Measurements from ENCODE around the gene LIN7B. TPM values are rescaled to one million over a fixed set of nuclear protein-coding genes. Genes with fewer than 3 reads are reported as not detected.

The LIN7B gene
- total RNA-seq, 4 donors from 2014 or later, result 6.5 to 19.8 (median 13.2) TPM

DNA sequence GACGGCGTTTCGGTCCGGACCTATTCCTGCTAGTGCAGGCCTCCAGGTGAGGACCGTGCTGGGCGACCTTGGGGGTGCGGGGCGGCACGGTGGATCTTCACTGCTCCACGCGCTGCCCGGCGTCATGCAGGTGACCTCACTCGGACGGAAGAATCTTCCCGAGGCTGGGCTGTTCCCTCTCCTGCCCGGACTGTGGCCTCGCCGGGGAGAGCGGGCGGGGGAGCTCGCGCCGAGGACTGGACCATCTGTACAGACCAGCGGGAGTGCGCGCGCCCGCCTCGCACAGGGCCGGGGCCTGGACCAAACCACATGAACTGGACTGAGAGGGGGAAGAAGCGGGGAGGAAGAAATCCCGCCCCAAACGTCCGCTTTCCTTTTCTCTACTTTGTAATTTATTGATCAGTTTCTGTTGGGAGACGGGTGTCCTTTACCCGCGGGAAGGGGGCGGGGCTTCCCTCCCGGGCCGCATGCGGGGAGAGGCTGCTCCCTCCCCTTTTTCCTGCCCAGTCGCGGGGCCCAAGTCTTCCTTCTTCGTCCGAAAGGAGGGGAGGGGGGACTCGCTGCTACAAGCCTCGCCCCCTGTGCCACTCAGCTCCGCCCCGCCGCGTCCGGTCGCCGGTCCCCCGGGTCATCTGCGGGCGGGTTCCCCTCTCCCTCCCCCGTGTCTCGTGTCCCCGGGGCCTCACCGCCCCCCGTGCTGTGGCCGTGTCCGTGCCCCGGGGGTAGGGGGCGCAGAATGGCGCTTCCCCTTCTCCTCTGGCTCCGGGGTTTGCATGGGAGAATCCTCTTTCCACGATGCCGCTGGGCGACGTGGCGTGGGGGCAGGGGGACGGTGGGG lies 36.2 kb downstream of the LIN7B start:
- H3K4me1 ChIP-seq, result peaks cover 0 to 51% (median 28%) of the 10 kb centered on the region in 3 donors
- TF ChIP-seq, protein P1, sequence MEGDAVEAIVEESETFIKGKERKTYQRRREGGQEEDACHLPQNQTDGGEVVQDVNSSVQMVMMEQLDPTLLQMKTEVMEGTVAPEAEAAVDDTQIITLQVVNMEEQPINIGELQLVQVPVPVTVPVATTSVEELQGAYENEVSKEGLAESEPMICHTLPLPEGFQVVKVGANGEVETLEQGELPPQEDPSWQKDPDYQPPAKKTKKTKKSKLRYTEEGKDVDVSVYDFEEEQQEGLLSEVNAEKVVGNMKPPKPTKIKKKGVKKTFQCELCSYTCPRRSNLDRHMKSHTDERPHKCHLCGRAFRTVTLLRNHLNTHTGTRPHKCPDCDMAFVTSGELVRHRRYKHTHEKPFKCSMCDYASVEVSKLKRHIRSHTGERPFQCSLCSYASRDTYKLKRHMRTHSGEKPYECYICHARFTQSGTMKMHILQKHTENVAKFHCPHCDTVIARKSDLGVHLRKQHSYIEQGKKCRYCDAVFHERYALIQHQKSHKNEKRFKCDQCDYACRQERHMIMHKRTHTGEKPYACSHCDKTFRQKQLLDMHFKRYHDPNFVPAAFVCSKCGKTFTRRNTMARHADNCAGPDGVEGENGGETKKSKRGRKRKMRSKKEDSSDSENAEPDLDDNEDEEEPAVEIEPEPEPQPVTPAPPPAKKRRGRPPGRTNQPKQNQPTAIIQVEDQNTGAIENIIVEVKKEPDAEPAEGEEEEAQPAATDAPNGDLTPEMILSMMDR (IDR thresholded peaks at IDR 0.05), result no peak
- TF ChIP-seq POLR2A (IDR thresholded peaks at IDR 0.05), result peak in 1 of 2 donors; percentile 20
- TF ChIP-seq EP300 (IDR thresholded peaks at IDR 0.05), result no peak
- peak; percentile 4 for TF ChIP-seq POLR2AphosphoS5 (IDR thresholded peaks at IDR 0.05)
- peak; percentile 75 for ATAC-seq
- H3K4me3 ChIP-seq, result peak overlapping the region; percentile 66 to 77
- H3K36me3 ChIP-seq, result no peaks in the 10 kb centered on the region
- H3K27me3 ChIP-seq, result no peaks in the 10 kb centered on the region
- H3K9me3 ChIP-seq, result no peaks in the 10 kb centered on the region
- H3K27ac ChIP-seq, result peak overlapping the region; percentile 29 to 88 (median 82)
- WGBS, 2 donors (ENCODE audit: low coverage in 1 of 2), result 0% methylated on average over 8 of the region's 75 CpGs; no CpG with 5 or more reads in 1 of the 2 donors

DNA sequence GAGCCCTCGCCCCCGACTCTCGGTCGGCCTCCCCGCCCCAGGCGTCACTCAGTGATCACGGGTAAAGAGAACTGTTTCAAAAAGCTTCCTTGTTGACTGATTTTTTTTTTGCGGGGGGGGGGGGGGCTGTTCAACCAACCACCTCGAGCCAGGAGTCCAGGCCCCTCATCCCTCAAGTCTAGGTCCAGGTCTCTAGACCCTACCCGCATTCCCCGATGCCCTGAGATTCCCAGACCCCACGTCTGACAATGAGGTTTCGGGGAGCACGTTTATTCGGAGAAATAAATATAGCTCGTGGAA lies 36.7 kb downstream of the LIN7B start:
- H3K4me3 ChIP-seq, result peak overlapping the region; percentile 66 to 77
- peak overlapping the region in 3 of 4 donors; percentile 82 to 88 (median 83) for H3K27ac ChIP-seq
- H3K9me3 ChIP-seq, result no peaks in the 10 kb centered on the region
- H3K36me3 ChIP-seq, result no peaks in the 10 kb centered on the region
- TF ChIP-seq POLR2A (IDR thresholded peaks at IDR 0.05) (no peak), EP300 (IDR thresholded peaks at IDR 0.05) (no peak), POLR2AphosphoS5 (IDR thresholded peaks at IDR 0.05) (no peak)
- TF ChIP-seq, protein P1 (IDR thresholded peaks at IDR 0.05), result no peak
- 0 to 9% methylated on average over 1 to 4 of the region's 16 CpGs for WGBS, 2 donors (ENCODE audit: low coverage in 1 of 2)
- no peaks in the 10 kb centered on the region for H3K27me3 ChIP-seq
- ATAC-seq, result no peak
- H3K4me1 ChIP-seq, result peaks cover 0 to 45% (median 24%) of the 10 kb centered on the region in 3 donors

- H3K4me3 ChIP-seq, result peak overlapping the region in 1 of 2 donors; percentile 77
- no peak for ATAC-seq
- no peak for TF ChIP-seq POLR2AphosphoS5 (IDR thresholded peaks at IDR 0.05)
- TF ChIP-seq POLR2A (IDR thresholded peaks at IDR 0.05), result no peak
- TF ChIP-seq EP300 (IDR thresholded peaks at IDR 0.05), result no peak
- TF ChIP-seq, protein P1 (IDR thresholded peaks at IDR 0.05), result no peak
- H3K9me3 ChIP-seq, result no peaks in the 10 kb centered on the region
- WGBS, 2 donors (ENCODE audit: low coverage in 1 of 2), result 6 to 16% methylated on average over 16 to 27 of the region's 45 CpGs
- H3K27me3 ChIP-seq, result no peaks in the 10 kb centered on the region
- no peaks in the 10 kb centered on the region for H3K36me3 ChIP-seq
- H3K4me1 ChIP-seq, result peaks cover 0 to 39% (median 18%) of the 10 kb centered on the region in 3 donors
- H3K27ac ChIP-seq, result peak overlapping the region in 3 of 4 donors; percentile 82 to 88 (median 83)
Measured at GRCh38 chr19:49151267-49152118, 37.3 kb downstream of the LIN7B start.

DNA sequence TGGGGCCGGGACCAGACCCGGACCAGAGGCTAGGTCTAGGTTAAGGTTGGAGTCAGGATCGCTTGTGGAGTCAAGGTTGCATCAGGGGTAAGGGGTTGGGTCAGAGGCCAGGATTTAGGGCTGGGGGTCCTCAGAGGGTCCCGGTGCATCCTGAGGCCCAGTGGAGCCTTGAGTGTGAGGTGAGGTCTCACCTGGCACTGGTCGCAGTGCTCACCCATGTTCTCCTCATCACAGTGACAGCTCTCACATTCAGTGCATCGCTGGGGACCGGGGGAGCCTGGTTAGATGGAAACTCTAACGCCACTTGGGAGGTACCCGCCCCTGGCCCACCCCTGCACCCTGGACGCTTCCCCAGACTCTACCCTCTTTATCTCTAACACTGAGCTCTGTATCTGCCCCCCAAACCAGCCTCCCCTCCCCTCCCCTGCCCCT lies 38.0 kb downstream of the LIN7B start:
- no peaks in the 10 kb centered on the region for H3K27me3 ChIP-seq
- 31 to 41% methylated on average over 5 to 7 of the region's 10 CpGs for WGBS, 2 donors (ENCODE audit: low coverage in 1 of 2)
- no peak for TF ChIP-seq EP300 (IDR thresholded peaks at IDR 0.05)
- no peak for TF ChIP-seq POLR2A (IDR thresholded peaks at IDR 0.05)
- TF ChIP-seq, protein P1 (IDR thresholded peaks at IDR 0.05), result no peak
- no peak for TF ChIP-seq POLR2AphosphoS5 (IDR thresholded peaks at IDR 0.05)
- peak overlapping the region in 1 of 2 donors; percentile 77 for H3K4me3 ChIP-seq
- H3K36me3 ChIP-seq, result no peaks in the 10 kb centered on the region
- H3K4me1 ChIP-seq, result peaks cover 0 to 38% (median 18%) of the 10 kb centered on the region in 3 donors
- no peaks in the 10 kb centered on the region for H3K9me3 ChIP-seq
- ATAC-seq, result no peak
- peak overlapping the region in 3 of 4 donors; percentile 82 to 88 (median 83) for H3K27ac ChIP-seq

Data from gastroesophageal sphincter (tissue), 4 donors.